Cardiac muscle cell (in vitro differentiated cells and primary cell): ENCODE results near the gene PCAT6. TPM values are rescaled to one million over a fixed set of nuclear protein-coding genes. Genes with fewer than 3 reads are reported as not detected.

Experiments
- DNase-seq, 2 donors: peaks; one replicate each; pipeline versions ENCODE4 v3.0.0 to v3.0.0-alpha.2; 2010 to 2017; ENCODE audit warnings: low read depth in 1 of 2, low spot score in 1 of 2
- H3K27ac ChIP-seq: fragments of 200-600 bp; sonication (generic); 2 replicates; pipeline ENCODE4 v1.5.1; 2016
- H3K27me3 ChIP-seq: fragments of 200-600 bp; sonication (generic); 2 replicates; pipeline ENCODE4 v1.6.0; 2016; ENCODE audit warnings: control low read depth
- H3K36me3 ChIP-seq: fragments of 200-600 bp; sonication (generic); 2 replicates; pipeline ENCODE4 v1.5.1; 2016; ENCODE audit warnings: control low read depth
- H3K4me1 ChIP-seq: fragments of 200-600 bp; sonication (generic); 2 replicates; pipeline ENCODE4 v1.8.1; 2017; ENCODE audit warnings: low read depth, mild to moderate bottlenecking, mixed run types
- H3K4me3 ChIP-seq: fragments of 200-600 bp; sonication (generic); 2 replicates; pipeline ENCODE4 v1.5.1; 2016; ENCODE audit warnings: mild to moderate bottlenecking
- H3K9me3 ChIP-seq: fragments of 200-600 bp; sonication (generic); 2 replicates; pipeline ENCODE4 v1.5.1; 2017; ENCODE audit warnings: low read depth, mild to moderate bottlenecking, control low read depth
- CTCF ChIP-seq: IDR thresholded peaks from 2 replicates; pipeline ENCODE4 v1.5.1; 2012; ENCODE audit warnings: low read depth, mild to moderate bottlenecking, low read length
- polyA plus RNA-seq: library from polyadenylated mRNA; unstranded; fragments of >200 nt; fragmentation: Nextera tagmentation; extraction: Ambion mirVana; gene quantifications from 2 replicates; pipeline ENCODE4 v1.2.1, GENCODE V29; 2016
- total RNA-seq: library from RNA; depleted of rRNA; stranded (reverse); fragments of >200 nt; gene quantifications from 2 replicates; pipeline ENCODE4 v1.2.3, GENCODE V29; 2016

Gene PCAT6
- total and polyA plus RNA-seq, 2 experiments from 2014 or later, result 19.8 to 67.4 TPM

GRCh38 chr1:202807926-202808757, 2.6 kb upstream of the PCAT6 start, which contains the start of gene KDM5B:
KDM5B (minus strand) TSS chr1:202808421; CDS start chr1:202808305, 116 bp downstream.
- Histone ChIP-seq H3K4me3 (peak within 1 kb of the TSS; percentile 93), H3K27ac (peak within 1 kb of the TSS; percentile 90), H3K27me3 (no peaks in the 10 kb centered on the region), H3K36me3 (no peaks in the 10 kb centered on the region), H3K9me3 (no peaks in the 10 kb centered on the region), H3K4me1 (peaks cover 27% of the 10 kb centered on the region)
- peak; percentile 79 to 89 for DNase-seq
- TF ChIP-seq CTCF, result no peak

DNA sequence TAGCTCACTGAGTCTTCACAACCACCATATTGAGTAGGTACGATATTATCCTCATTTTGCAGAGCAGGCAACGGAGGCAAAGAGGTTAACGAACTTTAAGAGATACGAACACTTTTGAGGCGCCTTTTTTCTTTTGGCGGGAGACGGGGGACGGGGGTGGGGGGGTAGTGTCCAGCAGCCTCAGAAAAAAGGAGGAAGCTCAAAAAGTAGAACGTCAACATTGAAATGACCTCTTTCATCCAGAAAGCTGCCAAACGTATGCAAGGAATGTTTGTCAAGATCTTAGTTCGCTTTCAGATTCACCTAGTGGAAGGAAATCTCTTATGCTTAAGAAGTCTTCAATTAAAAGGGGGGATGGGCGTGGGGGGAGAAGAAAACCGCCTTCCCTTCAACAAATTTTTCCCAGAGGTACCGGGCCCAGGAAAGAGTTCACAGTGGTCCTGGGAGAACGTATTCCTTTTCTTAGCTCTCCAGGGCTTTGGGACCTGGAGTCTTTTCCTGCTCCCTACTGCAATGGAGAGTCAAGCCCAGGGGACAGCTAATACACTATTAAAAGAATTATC, 1.1 kb upstream of the PCAT6 start:
- Histone ChIP-seq H3K36me3 (no peaks in the 10 kb centered on the region), H3K9me3 (no peaks in the 10 kb centered on the region), H3K27me3 (no peaks in the 10 kb centered on the region), H3K27ac (peak overlapping the region; percentile 71), H3K4me1 (peaks cover 20% of the 10 kb centered on the region), H3K4me3 (peak overlapping the region; percentile 72)
- no peak for DNase-seq
- no peak for TF ChIP-seq CTCF

- H3K9me3 ChIP-seq, result no peaks in the 10 kb centered on the region
Measured at GRCh38 chr1:202810193-202810614, 550 bp upstream of the PCAT6 start.

DNA sequence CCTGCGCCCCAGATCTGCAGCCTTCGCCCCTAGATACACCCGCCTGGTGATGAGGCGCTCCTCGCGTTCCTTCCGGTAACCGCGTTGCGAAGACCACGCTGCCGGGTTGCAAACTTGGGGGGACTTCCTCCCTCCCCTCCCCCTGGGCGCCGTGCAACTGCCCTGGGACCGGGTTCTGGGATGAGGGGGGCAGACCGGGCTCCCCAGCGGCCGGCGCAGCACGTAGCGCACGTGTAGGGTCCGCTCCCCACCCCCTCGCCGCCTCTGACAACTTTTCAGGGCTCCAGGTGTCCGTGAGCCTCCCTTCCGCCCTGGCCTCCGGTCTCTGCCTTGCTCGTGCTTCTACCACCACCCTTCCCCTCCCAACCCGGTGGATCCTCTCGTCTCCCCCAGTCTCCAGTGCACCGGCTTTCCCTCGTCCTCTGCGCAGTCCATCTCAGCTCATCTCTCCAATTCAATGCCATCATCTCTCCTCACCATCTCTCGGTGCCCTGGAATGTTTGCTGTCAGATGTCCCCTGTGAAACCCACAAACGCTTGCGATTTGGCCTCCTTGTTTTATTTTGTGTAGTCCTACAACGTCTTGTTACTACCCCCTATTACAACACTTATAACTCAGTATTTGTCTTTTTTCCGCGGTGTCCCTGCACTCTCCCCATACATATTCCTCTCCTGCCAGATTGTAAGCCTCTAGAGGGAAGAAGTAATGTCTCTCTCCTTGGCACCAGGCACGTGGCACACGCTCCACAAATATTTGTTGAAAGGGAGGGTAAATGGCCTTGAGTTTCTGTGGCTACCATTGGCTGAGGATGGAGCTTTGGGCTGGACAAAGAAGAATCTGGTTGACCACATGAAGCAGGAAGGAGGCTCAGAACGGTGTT, 782 bp downstream of the PCAT6 start:
- peak in 1 of 2 donors; percentile 16 for DNase-seq

More at GRCh38 chr1:202810193-202810614, 550 bp upstream of the PCAT6 start:
- Histone ChIP-seq H3K36me3 (no peaks in the 10 kb centered on the region), H3K27ac (peak overlapping the region; percentile 71), H3K4me3 (peak overlapping the region; percentile 72), H3K27me3 (no peaks in the 10 kb centered on the region), H3K4me1 (peaks cover 15% of the 10 kb centered on the region)
- DNase-seq, result no peak
- TF ChIP-seq CTCF, result no peak

More for the DNA sequence above, 782 bp downstream of the PCAT6 start:
- Histone ChIP-seq H3K4me1 (peaks cover 9% of the 10 kb centered on the region), H3K27ac (no peak overlapping the region), H3K27me3 (no peaks in the 10 kb centered on the region), H3K9me3 (no peaks in the 10 kb centered on the region), H3K4me3 (peak overlapping the region; percentile 72), H3K36me3 (no peaks in the 10 kb centered on the region)
- no peak for TF ChIP-seq CTCF
